GM12864 (cell line): ENCODE data around the gene HOXD10.

Experiments
- DNase-seq: peaks from one replicate; pipeline ENCODE4 v3.0.0-alpha.2; 2011; ENCODE audit warnings: low read depth
- H3K4me3 ChIP-seq: 2 replicates; pipeline ENCODE4 v1.5.1; 2011; ENCODE audit warnings: mild to moderate bottlenecking, low read depth, low read length, control low read depth
- TF ChIP-seq, protein P1 (sequence below): IDR thresholded peaks from 2 replicates; pipeline ENCODE4 v1.5.1; 2011; ENCODE audit warnings: low read depth, mild to moderate bottlenecking, moderate library complexity, low read length, control low read depth, inconsistent platforms; ENCODE audit errors: missing control alignments

HOXD10 gene

DNA sequence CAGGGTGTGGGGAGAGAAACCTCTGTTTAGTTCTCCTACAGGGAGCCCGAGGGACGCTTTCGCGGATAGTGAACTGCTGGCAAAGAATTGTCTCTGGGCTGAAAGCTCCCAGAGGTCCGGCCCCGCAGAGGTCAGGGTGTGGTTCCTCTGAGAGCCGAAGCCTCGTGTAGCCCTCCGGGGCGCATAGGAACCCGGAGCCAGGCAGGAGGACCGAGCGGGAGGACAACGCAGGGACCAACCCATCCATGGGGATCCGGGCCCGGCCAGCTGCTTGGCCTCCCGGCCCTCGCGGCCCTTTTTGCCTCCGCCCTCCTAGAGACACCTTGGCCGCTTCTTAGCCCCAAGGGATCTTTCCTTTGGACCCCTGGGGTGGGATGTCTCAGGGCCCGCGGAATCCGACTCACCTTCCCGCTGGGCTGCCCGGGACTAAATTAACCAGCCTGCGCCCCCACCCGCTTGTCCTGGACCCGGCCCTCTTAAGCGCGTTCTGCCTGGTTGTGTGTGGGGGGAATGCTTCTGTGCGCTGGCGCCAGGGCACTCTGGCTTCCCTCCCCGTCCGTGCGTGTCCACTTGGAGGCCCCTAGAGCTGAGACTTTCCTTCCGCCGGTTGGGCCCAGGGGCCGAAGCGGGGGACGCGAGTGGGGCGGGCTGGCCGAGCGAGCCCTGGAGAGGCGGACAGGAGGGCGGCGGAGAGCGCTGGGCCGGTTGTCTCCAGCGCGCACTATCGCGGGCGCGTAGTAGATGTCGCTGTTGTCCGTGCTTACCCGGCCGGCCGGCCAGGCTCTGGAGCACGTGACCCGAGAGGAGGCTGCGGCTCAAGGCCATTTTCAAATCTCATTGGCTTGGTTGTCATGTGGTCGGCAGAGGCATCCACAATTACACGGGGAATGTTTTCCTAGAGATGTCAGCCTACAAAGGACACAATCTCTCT is at the start of gene HOXD10:
HOXD10 (plus strand) TSS at position 896 of the 931 bp plus-strand sequence. CDS start 56 bp downstream, outside the sequence.
- DNase-seq = no peak
- H3K4me3 ChIP-seq = no peak within 1 kb of the TSS
- TF ChIP-seq, protein P1, sequence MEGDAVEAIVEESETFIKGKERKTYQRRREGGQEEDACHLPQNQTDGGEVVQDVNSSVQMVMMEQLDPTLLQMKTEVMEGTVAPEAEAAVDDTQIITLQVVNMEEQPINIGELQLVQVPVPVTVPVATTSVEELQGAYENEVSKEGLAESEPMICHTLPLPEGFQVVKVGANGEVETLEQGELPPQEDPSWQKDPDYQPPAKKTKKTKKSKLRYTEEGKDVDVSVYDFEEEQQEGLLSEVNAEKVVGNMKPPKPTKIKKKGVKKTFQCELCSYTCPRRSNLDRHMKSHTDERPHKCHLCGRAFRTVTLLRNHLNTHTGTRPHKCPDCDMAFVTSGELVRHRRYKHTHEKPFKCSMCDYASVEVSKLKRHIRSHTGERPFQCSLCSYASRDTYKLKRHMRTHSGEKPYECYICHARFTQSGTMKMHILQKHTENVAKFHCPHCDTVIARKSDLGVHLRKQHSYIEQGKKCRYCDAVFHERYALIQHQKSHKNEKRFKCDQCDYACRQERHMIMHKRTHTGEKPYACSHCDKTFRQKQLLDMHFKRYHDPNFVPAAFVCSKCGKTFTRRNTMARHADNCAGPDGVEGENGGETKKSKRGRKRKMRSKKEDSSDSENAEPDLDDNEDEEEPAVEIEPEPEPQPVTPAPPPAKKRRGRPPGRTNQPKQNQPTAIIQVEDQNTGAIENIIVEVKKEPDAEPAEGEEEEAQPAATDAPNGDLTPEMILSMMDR = no peak

DNA sequence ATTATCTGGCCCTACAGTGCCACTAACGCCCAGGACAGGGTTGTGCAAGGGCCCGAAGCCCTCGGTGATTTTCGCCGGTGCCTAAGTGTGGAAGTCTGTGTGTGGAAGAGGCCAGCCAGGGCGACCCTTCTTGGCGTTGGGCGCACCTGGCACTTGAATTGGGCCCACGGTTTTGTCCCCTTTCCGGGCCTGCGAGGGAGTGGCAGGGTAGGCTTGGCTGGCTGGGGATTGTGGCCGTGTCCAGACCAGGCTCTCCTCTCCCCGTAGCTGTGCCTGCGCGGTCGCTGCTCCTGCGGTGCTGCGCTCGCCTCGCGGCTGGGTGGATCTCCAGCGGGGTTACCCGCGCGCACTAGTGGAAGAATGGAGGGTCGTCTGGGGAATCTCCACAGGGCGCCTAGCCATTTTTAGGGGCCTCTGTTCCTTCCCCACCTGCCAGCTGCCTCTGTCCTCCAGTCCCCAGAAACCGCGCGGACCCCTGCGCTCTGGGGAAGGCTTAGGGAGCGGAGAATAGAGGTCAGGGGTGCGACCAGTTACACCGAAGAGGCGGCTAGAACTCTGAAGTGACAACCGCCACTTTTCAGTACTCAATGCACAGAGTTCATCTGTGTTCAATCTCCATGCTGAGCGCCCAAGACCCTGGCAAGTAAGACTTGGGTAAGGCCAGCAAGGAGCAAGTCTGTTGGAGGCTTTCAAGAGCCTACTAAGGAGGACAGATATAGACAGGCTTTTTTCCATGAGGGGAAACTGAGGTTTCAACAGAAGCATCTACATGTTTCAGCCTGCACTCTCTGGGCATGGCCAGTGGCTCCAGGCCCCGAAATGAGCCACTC is 48.8 kb upstream of the HOXD10 start:
- no peak for DNase-seq
- TF ChIP-seq, protein P1 = no peak
- no peak overlapping the region for H3K4me3 ChIP-seq

DNA sequence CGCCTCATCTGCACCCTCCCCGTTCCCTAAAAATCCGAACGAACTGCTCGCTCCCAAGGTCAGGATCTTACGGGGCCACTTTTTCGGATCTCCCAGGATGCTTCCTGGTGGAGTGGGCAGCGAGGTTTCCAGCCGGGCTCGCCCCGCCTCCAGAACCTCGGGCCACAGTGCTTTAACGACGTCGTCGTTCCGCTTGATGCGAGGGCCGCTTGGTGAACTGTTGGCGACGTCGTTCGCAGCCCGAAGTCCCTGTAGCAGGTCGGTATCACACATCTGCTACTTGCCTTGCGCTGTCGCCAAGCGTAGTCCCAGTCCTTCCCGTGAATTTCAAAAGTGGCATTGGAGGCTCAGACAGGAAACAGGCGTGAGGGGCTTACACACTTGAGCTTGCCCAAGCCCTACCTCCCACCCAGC is 48.2 kb upstream of the HOXD10 start:
- H3K4me3 ChIP-seq = no peak overlapping the region
- TF ChIP-seq, protein P1 = no peak
- DNase-seq = no peak

DNA sequence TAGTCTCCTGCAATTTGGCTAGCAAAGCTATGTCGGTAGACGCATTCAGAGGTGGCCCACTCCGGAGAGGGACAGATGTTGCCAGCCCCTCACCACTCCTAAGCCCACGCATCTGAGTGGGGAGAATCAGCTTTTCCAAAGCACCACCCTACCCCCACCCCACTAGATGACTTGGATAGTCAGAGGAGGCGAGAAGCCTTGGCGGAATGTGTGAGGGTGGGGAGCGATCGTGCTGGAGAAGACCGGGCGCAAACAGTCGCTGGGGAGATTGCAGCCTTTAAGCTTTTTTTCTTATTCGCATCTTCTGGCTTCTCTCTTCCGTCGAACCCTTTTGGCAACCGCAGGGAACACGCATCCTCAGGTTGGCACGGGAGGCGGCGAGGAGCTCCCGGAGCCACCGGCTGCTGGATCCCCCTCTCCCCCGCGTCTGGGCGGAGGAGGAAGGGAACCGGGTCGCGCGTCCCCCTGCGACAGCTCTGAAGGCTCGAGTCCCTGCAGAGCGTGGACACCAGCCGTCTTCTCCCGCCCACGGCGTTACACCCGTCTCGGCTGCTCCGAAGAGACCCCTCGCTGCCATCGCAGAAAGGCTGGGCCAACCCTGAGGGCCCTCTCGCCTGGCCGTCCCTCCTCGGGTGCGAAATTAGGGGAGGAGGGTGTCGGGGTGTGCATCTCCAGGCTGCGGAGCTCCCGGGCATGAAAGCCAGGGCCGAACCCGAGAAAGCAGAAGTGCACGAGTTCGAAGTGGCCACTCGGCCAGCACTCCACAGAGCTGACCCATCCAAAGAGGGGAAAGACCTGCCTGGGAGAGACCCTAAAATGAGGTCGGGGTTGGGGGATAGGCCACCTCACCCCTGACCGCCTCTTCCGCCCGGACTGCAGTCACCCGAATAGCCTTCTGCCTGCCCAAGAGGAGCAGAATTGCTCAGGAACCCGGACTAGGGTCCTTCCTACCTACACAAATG is 45.0 kb upstream of the HOXD10 start:
- DNase-seq = no peak
- TF ChIP-seq, protein P1 = no peak
- no peak overlapping the region for H3K4me3 ChIP-seq

DNA sequence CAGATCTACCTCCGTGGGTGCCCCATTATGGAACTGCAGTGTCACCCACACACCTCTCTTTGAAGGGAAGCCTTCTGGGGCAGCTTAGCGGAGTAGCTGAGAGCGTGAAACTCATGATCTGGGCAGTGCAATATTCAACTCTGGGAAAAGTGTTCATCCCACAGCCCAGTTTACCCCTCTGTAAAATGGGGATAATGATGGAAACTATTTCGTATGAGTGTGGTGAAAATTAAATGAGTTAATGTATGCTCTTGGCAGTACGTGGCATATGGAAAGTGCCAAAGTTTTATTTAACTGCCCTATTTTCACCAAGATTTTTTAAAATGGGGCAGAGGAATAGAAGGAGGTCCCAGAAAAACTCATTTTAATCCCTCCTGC is 44.3 kb upstream of the HOXD10 start:
- DNase-seq = no peak
- TF ChIP-seq, protein P1 = no peak
- no peak overlapping the region for H3K4me3 ChIP-seq
